MM.1S (cell line): ENCODE measurements around the gene PDE6G.

ENCODE experiments used
- DNase-seq: peaks from one replicate; pipeline ENCODE4 v3.0.0-alpha.2; 2015
- H2AFZ ChIP-seq: fragments of 300-600 bp; sonication (generic); 2 replicates; pipeline ENCODE4 v1.6.0; 2016; ENCODE audit warnings: antibody characterized with exemption, low read length
- H3F3A ChIP-seq: fragments of 300-600 bp; sonication (generic); 2 replicates; pipeline ENCODE4 v1.6.1; 2016; ENCODE audit warnings: mild to moderate bottlenecking, antibody characterized with exemption, low read length, moderate library complexity, mixed read lengths; ENCODE audit not compliant: insufficient read depth
- H3K27ac ChIP-seq: fragments of 300-600 bp; sonication (generic); 2 replicates; pipeline ENCODE4 v1.5.1; 2016; ENCODE audit warnings: mild to moderate bottlenecking, low read length
- H3K27me3 ChIP-seq: fragments of 300-600 bp; sonication (generic); replicated peaks from 2 replicates; pipeline ENCODE4 v1.6.0; 2016; ENCODE audit warnings: low read length; ENCODE audit not compliant: insufficient read depth
- H3K36me3 ChIP-seq: fragments of 300-600 bp; sonication (generic); replicated peaks from 2 replicates; pipeline ENCODE4 v1.6.1; 2016; ENCODE audit warnings: mild to moderate bottlenecking, low read length, mixed read lengths; ENCODE audit not compliant: insufficient read depth
- H3K4me1 ChIP-seq: fragments of 300-600 bp; sonication (generic); 2 replicates; pipeline ENCODE4 v1.6.1; 2016; ENCODE audit warnings: low read length, mixed read lengths
- H3K4me2 ChIP-seq: fragments of 300-600 bp; sonication (generic); 2 replicates; pipeline ENCODE4 v1.6.0; 2016; ENCODE audit warnings: low read depth, low read length
- H3K4me3 ChIP-seq: fragments of 300-600 bp; sonication (generic); 2 replicates; pipeline ENCODE4 v1.5.1; 2016; ENCODE audit warnings: low read length, mixed read lengths
- H3K79me2 ChIP-seq: fragments of 300-600 bp; sonication (generic); 2 replicates; pipeline ENCODE4 v1.6.1; 2016; ENCODE audit warnings: mixed run types, low read length, mixed read lengths
- H3K9ac ChIP-seq: fragments of 300-600 bp; sonication (generic); 2 replicates; pipeline ENCODE4 v1.6.1; 2016; ENCODE audit warnings: low read length, mixed read lengths
- H3K9me2 ChIP-seq: fragments of 300-600 bp; sonication (generic); replicated peaks from 2 replicates; pipeline ENCODE4 v1.6.1; 2016; ENCODE audit warnings: mild to moderate bottlenecking, low read length, mixed read lengths; ENCODE audit not compliant: insufficient read depth
- H3K9me3 ChIP-seq: fragments of 300-600 bp; sonication (generic); replicated peaks from 2 replicates; pipeline ENCODE4 v1.6.1; 2016; ENCODE audit warnings: mild to moderate bottlenecking, low read length, mixed read lengths; ENCODE audit not compliant: insufficient read depth
- H4K20me1 ChIP-seq: fragments of 300-600 bp; sonication (generic); 2 replicates; pipeline ENCODE4 v1.6.1; 2016; ENCODE audit warnings: mild to moderate bottlenecking, low read length, moderate library complexity, mixed read lengths; ENCODE audit not compliant: insufficient read depth
- EZH2 ChIP-seq: fragments of 300-600 bp; sonication (generic); optimal IDR thresholded peaks from 2 replicates; pipeline ENCODE3; 2017; ENCODE audit warnings: low read depth, mild to moderate bottlenecking, antibody characterized with exemption, low read length, mixed read lengths
- EZH2phosphoT487 ChIP-seq: fragments of 300-600 bp; sonication (generic); IDR thresholded peaks from 2 replicates; pipeline ENCODE4 v1.6.1; 2018; ENCODE audit warnings: antibody characterized with exemption, low read length
- TF ChIP-seq, protein P1 (sequence below): fragments of 300-600 bp; sonication (generic); IDR thresholded peaks from 2 replicates; pipeline ENCODE4 v1.5.1; 2016; ENCODE audit warnings: antibody characterized with exemption, low read length, mixed read lengths

The PDE6G gene

DNA sequence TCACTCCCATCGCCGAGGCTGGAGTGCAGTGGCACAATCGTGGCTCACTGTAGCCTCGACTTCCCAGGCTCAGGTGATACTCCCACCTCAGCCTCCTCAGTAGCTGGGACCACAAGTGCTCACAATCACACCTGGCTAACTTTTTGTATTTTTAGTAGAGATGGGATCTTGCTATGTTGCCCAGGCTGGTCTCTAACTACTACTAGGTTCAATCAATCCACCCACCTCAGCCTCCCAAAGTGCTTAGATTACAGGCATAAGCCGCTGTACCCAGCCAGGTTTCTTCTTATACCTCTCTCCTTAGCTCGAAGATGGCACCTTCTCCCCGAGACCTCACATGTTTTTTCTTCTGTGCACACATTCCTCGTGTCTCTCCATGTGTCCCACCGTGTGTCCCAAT, 16.3 kb downstream of the PDE6G start:
- no peak overlapping the region for H3K4me2 ChIP-seq
- H3K4me1 ChIP-seq = peaks cover 4% of the 10 kb centered on the region
- H2AFZ ChIP-seq = no peak overlapping the region
- H3F3A ChIP-seq = peaks cover 4% of the 10 kb centered on the region; the same call in 1 of the 2 replicates
- no peaks in the 10 kb centered on the region for H3K36me3 ChIP-seq
- DNase-seq = no peak
- no peak for TF ChIP-seq EZH2
- no peak for TF ChIP-seq EZH2phosphoT487
- TF ChIP-seq, protein P1, sequence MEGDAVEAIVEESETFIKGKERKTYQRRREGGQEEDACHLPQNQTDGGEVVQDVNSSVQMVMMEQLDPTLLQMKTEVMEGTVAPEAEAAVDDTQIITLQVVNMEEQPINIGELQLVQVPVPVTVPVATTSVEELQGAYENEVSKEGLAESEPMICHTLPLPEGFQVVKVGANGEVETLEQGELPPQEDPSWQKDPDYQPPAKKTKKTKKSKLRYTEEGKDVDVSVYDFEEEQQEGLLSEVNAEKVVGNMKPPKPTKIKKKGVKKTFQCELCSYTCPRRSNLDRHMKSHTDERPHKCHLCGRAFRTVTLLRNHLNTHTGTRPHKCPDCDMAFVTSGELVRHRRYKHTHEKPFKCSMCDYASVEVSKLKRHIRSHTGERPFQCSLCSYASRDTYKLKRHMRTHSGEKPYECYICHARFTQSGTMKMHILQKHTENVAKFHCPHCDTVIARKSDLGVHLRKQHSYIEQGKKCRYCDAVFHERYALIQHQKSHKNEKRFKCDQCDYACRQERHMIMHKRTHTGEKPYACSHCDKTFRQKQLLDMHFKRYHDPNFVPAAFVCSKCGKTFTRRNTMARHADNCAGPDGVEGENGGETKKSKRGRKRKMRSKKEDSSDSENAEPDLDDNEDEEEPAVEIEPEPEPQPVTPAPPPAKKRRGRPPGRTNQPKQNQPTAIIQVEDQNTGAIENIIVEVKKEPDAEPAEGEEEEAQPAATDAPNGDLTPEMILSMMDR = no peak
- no peaks in the 10 kb centered on the region for H3K9me2 ChIP-seq
- peaks cover 17% of the 10 kb centered on the region for H3K79me2 ChIP-seq
- H3K4me3 ChIP-seq = no peak overlapping the region
- H3K9ac ChIP-seq = no peak overlapping the region
- no peak overlapping the region for H3K27ac ChIP-seq
- peaks cover 10% of the 10 kb centered on the region for H3K27me3 ChIP-seq
- no peaks in the 10 kb centered on the region for H3K9me3 ChIP-seq
- H4K20me1 ChIP-seq = peaks cover 5% of the 10 kb centered on the region; the same call in 1 of the 2 replicates

- Histone ChIP-seq H3K9ac (no peak overlapping the region), H3K36me3 (no peaks in the 10 kb centered on the region), H3K4me3 (no peak overlapping the region), H2AFZ (no peak overlapping the region), H3K79me2 (peaks cover 30% of the 10 kb centered on the region), H3K4me1 (peaks cover 4% of the 10 kb centered on the region), H3K9me3 (no peaks in the 10 kb centered on the region), H4K20me1 (peaks cover 5% of the 10 kb centered on the region), H3F3A (peaks cover 4% of the 10 kb centered on the region; the same call in 1 of the 2 replicates), H3K4me2 (no peak overlapping the region), H3K27ac (no peak overlapping the region), H3K27me3 (no peaks in the 10 kb centered on the region; the same call in 1 of the 2 replicates), H3K9me2 (no peaks in the 10 kb centered on the region)
- TF ChIP-seq, protein P1 = no peak
- TF ChIP-seq EZH2phosphoT487 (no peak), EZH2 (no peak)
- no peak for DNase-seq
Measured at GRCh38 chr17:81638683-81639082, 17.7 kb downstream of the PDE6G start.

DNA sequence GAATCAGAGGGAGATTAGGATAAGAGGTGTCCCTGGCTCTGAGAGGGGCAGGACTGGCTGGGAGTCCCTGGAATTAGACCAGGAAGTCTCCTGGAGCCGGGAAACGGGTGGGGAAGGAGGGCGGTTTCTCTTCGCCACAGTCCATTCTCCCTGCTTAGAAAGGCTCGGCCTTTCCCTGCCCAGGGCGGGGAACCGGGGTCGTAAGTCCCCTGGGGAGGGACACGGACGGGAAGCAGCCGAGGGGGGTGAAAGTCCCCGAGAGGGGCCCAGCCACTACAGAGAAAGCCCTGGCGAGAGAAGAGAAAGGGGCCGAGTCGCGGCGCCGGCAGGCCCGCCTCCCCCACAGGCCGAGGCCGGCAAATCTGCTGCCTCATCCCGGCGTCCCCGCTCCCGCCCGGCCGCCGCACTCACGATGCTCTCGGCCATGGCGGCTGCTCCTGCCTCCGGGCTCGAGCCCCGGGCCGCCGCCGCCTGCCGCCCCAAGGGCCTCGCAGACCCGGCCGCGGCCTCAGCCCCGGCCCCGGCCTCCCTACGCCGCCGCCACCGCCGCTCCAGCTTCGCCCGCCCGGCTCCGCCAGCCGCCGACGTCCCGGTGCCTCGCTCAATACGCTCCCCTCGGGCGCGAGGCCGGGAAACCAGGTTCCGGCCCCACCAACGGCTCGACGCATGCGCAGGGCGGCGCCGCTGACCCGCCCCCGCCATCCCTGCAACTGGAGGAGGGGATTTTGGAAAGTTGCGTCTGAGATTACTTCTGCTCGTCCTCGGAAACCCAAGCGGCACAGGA, 19.6 kb downstream of the PDE6G start, which contains the start of the genes NPLOC4 and TSPAN10:
Gene NPLOC4, minus strand, starts transcription at position 608 of the 784 bp plus-strand sequence. Its CDS starts 182 bp downstream, at position 426.
Gene TSPAN10, plus strand, starts transcription at position 692 of the 784 bp plus-strand sequence. CDS start 5,217 bp downstream, outside the sequence.
- peaks cover 50% of the 10 kb centered on the region for H3K79me2 ChIP-seq
- H4K20me1 ChIP-seq = peaks cover 5% of the 10 kb centered on the region
- H3K9me2 ChIP-seq = no peaks in the 10 kb centered on the region
- H3K36me3 ChIP-seq = no peaks in the 10 kb centered on the region
- peak; percentile 82 for DNase-seq
- H3K4me1 ChIP-seq = peaks cover 4% of the 10 kb centered on the region
- peak within 1 kb of the TSS; percentile 94 for H3K9ac ChIP-seq
- peak within 1 kb of the TSS; percentile 100 for H3K4me3 ChIP-seq
- H3K27ac ChIP-seq = peak within 1 kb of the TSS; percentile 67
- H2AFZ ChIP-seq = peak within 1 kb of the TSS; percentile 69
- no peak for TF ChIP-seq EZH2
- TF ChIP-seq EZH2phosphoT487 = no peak
- TF ChIP-seq, protein P1 = no peak
- peak within 1 kb of the TSS; percentile 65 for H3K4me2 ChIP-seq
- peaks cover 4% of the 10 kb centered on the region; the same call in 1 of the 2 replicates for H3F3A ChIP-seq
- H3K27me3 ChIP-seq = no peaks in the 10 kb centered on the region; the same call in 1 of the 2 replicates
- H3K9me3 ChIP-seq = no peaks in the 10 kb centered on the region
